Measurements from ENCODE around the gene WDR73. TPM values are rescaled to one million over a fixed set of nuclear protein-coding genes. Genes with fewer than 3 reads are reported as not detected.

The WDR73 gene
- total and polyA plus RNA-seq, 4 donors, result 7.5 to 16.0 (median 10.1) TPM

DNA sequence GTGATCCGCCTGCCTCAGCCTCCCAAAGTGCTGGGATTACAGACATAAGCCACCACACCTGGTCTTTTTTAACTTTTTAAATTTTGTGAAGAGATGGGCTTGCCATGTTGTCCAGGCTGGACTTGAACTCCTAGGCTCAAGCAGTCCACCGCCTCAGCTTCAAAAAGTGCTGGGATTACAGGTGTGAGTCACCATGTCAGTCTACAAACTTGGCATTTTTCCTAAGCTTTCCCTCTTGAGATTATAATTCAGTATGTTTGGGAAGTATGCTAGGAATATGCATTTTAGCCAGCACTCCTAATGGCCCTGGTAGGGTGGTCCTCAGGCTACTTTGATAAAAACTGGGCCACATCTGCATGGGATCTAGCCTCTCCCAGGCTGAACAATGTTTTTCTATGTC is 4.4 kb downstream of the WDR73 start:
- DNase-seq (ENCODE audit: low spot score), result no peak
- Histone ChIP-seq H3K4me1 (ENCODE audit: control insufficient read depth in 4 of 4, insufficient read depth in 4 of 4, low read length in 3 of 4) (peaks cover 3 to 9% (median 6%) of the 10 kb centered on the region in 4 donors), H3K36me3 (ENCODE audit: control insufficient read depth in 4 of 4, insufficient read depth in 3 of 4, low read depth in 1 of 4, low read length in 3 of 4) (peaks cover 6 to 43% (median 34%) of the 10 kb centered on the region in 4 donors), H3K9ac (ENCODE audit: low read depth in 1 of 2, low read length in 2 of 2) (no peak overlapping the region), H3K4me3 (ENCODE audit: low read depth in 1 of 3, low read length in 3 of 3) (no peak overlapping the region), H3K27ac (ENCODE audit: low read depth in 1 of 2, low read length in 2 of 2) (no peak overlapping the region), H3K27me3 (ENCODE audit: control insufficient read depth in 4 of 4, insufficient read depth in 4 of 4, low read length in 3 of 4) (no peaks in the 10 kb centered on the region), H3K9me3 (ENCODE audit: control insufficient read depth in 4 of 4, low read length in 3 of 4) (no peaks in the 10 kb centered on the region)
- TF ChIP-seq TAF1 (conservative IDR thresholded peaks at IDR 0.05) (no peak), GABPA (IDR thresholded peaks at IDR 0.05 in 1 of 2, conservative IDR thresholded peaks at IDR 0.05 in 1 of 2) (no peak), FOXA2 (IDR thresholded peaks at IDR 0.05) (no peak)
- 96% methylated on average over 2 of the region's 2 CpGs for WGBS

DNA sequence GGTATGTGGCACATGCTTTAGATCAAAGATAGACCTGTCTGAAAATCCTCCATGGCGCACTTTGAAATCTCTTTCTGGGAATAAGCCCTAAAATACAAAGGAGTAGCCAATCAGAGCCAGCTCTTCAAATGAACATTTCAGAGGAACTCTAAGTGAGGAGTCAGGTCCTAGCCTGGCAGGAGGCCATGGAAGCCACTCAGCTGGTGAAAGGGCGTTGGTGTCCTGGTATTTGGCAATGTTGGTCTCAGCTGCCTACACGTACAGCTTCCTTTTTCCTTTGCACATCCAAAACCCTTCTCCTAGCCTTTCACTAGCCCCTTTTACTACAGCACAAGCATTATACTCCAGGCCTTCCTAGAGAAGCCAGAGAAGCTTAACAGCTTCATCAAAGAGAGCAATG is 5.5 kb downstream of the WDR73 start:
- Histone ChIP-seq H3K36me3 (ENCODE audit: control insufficient read depth in 4 of 4, insufficient read depth in 3 of 4, low read depth in 1 of 4, low read length in 3 of 4) (peaks cover 6 to 49% (median 38%) of the 10 kb centered on the region in 4 donors), H3K4me1 (ENCODE audit: control insufficient read depth in 4 of 4, insufficient read depth in 4 of 4, low read length in 3 of 4) (peaks cover 2 to 4% (median 4%) of the 10 kb centered on the region in 4 donors), H3K9me3 (ENCODE audit: control insufficient read depth in 4 of 4, low read length in 3 of 4) (no peaks in the 10 kb centered on the region), H3K9ac (ENCODE audit: low read depth in 1 of 2, low read length in 2 of 2) (no peak overlapping the region), H3K4me3 (ENCODE audit: low read depth in 1 of 3, low read length in 3 of 3) (no peak overlapping the region), H3K27me3 (ENCODE audit: control insufficient read depth in 4 of 4, insufficient read depth in 4 of 4, low read length in 3 of 4) (no peaks in the 10 kb centered on the region), H3K27ac (ENCODE audit: low read depth in 1 of 2, low read length in 2 of 2) (no peak overlapping the region)
- WGBS, result 47% methylated on average over 3 of the region's 3 CpGs
- no peak for DNase-seq (ENCODE audit: low spot score)
- TF ChIP-seq, protein P1, sequence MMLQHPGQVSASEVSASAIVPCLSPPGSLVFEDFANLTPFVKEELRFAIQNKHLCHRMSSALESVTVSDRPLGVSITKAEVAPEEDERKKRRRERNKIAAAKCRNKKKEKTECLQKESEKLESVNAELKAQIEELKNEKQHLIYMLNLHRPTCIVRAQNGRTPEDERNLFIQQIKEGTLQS (IDR thresholded peaks at IDR 0.05), result no peak
- no peak for TF ChIP-seq HNF4G (IDR thresholded peaks at IDR 0.05)
- no peak for TF ChIP-seq NR2F2 (IDR thresholded peaks at IDR 0.05)
- TF ChIP-seq HNF4A (conservative IDR thresholded peaks at IDR 0.05), result no peak
- TF ChIP-seq FOXA2 (IDR thresholded peaks at IDR 0.05), result no peak

DNA sequence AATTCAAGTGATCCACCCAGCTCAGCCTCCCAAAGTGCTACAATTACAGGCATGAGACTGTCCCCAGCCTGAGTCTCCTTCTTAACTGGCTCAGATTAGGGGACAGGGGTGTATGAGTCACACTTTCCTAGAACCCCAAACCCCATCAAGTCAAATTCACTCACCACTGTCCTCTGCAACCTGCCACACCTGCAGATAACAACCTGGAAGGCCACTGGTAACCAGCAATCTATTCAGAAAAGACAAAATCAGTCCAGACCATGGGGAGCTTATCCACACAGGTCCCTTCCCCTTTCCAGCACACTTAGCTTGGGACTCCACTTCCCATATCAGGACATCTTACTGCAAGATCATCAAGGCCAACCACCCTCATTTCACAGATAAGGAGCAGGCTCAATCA is 6.4 kb downstream of the WDR73 start:
- Histone ChIP-seq H3K9ac (ENCODE audit: low read depth in 1 of 2, low read length in 2 of 2) (no peak overlapping the region), H3K4me3 (ENCODE audit: low read depth in 1 of 3, low read length in 3 of 3) (no peak overlapping the region), H3K36me3 (ENCODE audit: control insufficient read depth in 4 of 4, insufficient read depth in 3 of 4, low read depth in 1 of 4, low read length in 3 of 4) (peaks cover 6 to 56% (median 44%) of the 10 kb centered on the region in 4 donors), H3K27me3 (ENCODE audit: control insufficient read depth in 4 of 4, insufficient read depth in 4 of 4, low read length in 3 of 4) (no peaks in the 10 kb centered on the region), H3K9me3 (ENCODE audit: control insufficient read depth in 4 of 4, low read length in 3 of 4) (no peaks in the 10 kb centered on the region), H3K4me1 (ENCODE audit: control insufficient read depth in 4 of 4, insufficient read depth in 4 of 4, low read length in 3 of 4) (no peaks in the 10 kb centered on the region), H3K27ac (ENCODE audit: low read depth in 1 of 2, low read length in 2 of 2) (no peak overlapping the region)
- DNase-seq (ENCODE audit: low spot score), result no peak
- TF ChIP-seq HNF4G (IDR thresholded peaks at IDR 0.05) (no peak), RXRA (IDR thresholded peaks at IDR 0.05) (no peak), JUND (IDR thresholded peaks at IDR 0.05) (no peak), NR2F2 (IDR thresholded peaks at IDR 0.05) (no peak), FOXA2 (IDR thresholded peaks at IDR 0.05) (no peak), RAD21 (IDR thresholded peaks at IDR 0.05) (no peak), EGR1 (IDR thresholded peaks at IDR 0.05; ENCODE audit: low read depth in 2 of 2) (no peak), GABPA (IDR thresholded peaks at IDR 0.05 in 1 of 2, conservative IDR thresholded peaks at IDR 0.05 in 1 of 2) (no peak), YY1 (IDR thresholded peaks at IDR 0.05) (no peak), HNF4A (conservative IDR thresholded peaks at IDR 0.05) (no peak), FOXA1 (IDR thresholded peaks at IDR 0.05) (no peak), TAF1 (conservative IDR thresholded peaks at IDR 0.05) (no peak)
- TF ChIP-seq, protein P2, sequence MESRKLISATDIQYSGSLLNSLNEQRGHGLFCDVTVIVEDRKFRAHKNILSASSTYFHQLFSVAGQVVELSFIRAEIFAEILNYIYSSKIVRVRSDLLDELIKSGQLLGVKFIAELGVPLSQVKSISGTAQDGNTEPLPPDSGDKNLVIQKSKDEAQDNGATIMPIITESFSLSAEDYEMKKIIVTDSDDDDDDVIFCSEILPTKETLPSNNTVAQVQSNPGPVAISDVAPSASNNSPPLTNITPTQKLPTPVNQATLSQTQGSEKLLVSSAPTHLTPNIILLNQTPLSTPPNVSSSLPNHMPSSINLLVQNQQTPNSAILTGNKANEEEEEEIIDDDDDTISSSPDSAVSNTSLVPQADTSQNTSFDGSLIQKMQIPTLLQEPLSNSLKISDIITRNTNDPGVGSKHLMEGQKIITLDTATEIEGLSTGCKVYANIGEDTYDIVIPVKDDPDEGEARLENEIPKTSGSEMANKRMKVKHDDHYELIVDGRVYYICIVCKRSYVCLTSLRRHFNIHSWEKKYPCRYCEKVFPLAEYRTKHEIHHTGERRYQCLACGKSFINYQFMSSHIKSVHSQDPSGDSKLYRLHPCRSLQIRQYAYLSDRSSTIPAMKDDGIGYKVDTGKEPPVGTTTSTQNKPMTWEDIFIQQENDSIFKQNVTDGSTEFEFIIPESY (IDR thresholded peaks at IDR 0.05), result no peak
- TF ChIP-seq, protein P3, sequence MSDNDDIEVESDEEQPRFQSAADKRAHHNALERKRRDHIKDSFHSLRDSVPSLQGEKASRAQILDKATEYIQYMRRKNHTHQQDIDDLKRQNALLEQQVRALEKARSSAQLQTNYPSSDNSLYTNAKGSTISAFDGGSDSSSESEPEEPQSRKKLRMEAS (IDR thresholded peaks at IDR 0.05), result no peak
- TF ChIP-seq, protein P4, sequence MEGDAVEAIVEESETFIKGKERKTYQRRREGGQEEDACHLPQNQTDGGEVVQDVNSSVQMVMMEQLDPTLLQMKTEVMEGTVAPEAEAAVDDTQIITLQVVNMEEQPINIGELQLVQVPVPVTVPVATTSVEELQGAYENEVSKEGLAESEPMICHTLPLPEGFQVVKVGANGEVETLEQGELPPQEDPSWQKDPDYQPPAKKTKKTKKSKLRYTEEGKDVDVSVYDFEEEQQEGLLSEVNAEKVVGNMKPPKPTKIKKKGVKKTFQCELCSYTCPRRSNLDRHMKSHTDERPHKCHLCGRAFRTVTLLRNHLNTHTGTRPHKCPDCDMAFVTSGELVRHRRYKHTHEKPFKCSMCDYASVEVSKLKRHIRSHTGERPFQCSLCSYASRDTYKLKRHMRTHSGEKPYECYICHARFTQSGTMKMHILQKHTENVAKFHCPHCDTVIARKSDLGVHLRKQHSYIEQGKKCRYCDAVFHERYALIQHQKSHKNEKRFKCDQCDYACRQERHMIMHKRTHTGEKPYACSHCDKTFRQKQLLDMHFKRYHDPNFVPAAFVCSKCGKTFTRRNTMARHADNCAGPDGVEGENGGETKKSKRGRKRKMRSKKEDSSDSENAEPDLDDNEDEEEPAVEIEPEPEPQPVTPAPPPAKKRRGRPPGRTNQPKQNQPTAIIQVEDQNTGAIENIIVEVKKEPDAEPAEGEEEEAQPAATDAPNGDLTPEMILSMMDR (IDR thresholded peaks at IDR 0.05; ENCODE audit: low read depth, low read length, missing input control), result no peak

All from liver (tissue), 9 donors.